Trophoblast cell (in vitro differentiated cells and primary cell): ENCODE data around the gene KY.
"Not testable (repeated sequence)": the region's sequence is repeated elsewhere in the genome, so short reads cannot be mapped to it uniquely, and the experiment has no call there.

Experiments
- DNase-seq, 2 donors: peaks; one replicate each; pipeline ENCODE4 v3.0.0-alpha.2; 2016
- H2AFZ ChIP-seq: 2 replicates; pipeline ENCODE4 v1.6.1; 2013; ENCODE audit warnings: low read length, moderate library complexity, mild to moderate bottlenecking; ENCODE audit not compliant: insufficient read depth, poor library complexity
- H2AK5ac ChIP-seq: 2 replicates; pipeline ENCODE4 v1.6.1; 2013; ENCODE audit warnings: mild to moderate bottlenecking, low read length
- H2BK120ac ChIP-seq: 2 replicates; pipeline ENCODE4 v1.6.1; 2013; ENCODE audit warnings: low read length, mild to moderate bottlenecking, moderate library complexity; ENCODE audit not compliant: insufficient read depth, poor library complexity
- H2BK12ac ChIP-seq: 2 replicates; pipeline ENCODE4 v1.6.1; 2013; ENCODE audit warnings: mild to moderate bottlenecking, low read length, moderate library complexity
- H2BK5ac ChIP-seq: 2 replicates; pipeline ENCODE4 v1.6.1; 2013; ENCODE audit warnings: low read length, low read depth, moderate library complexity, mild to moderate bottlenecking; ENCODE audit not compliant: poor library complexity
- H3K14ac ChIP-seq: 2 replicates; pipeline ENCODE4 v1.6.1; 2013; ENCODE audit warnings: mild to moderate bottlenecking, low read length
- H3K18ac ChIP-seq: 2 replicates; pipeline ENCODE4 v1.6.1; 2013; ENCODE audit warnings: mild to moderate bottlenecking, low read length
- H3K23ac ChIP-seq: 2 replicates; pipeline ENCODE4 v1.6.1; 2013; ENCODE audit warnings: low read length
- H3K27ac ChIP-seq: 2 replicates; pipeline ENCODE4 v1.5.1; 2013; ENCODE audit warnings: low read depth, mild to moderate bottlenecking, inconsistent platforms, low read length, moderate library complexity
- H3K27me3 ChIP-seq: 2 replicates; pipeline ENCODE4 v1.6.1; 2013; ENCODE audit warnings: inconsistent platforms, mild to moderate bottlenecking, low read length, moderate library complexity; ENCODE audit not compliant: insufficient read depth
- H3K36me3 ChIP-seq, 2 experiments: 1 replicate in 1 of 2; 2 replicates in 1 of 2; pipeline ENCODE4 v1.6.1; 2013; ENCODE audit warnings: low read length in 2 of 2, mild to moderate bottlenecking in 2 of 2, moderate library complexity in 1 of 2; ENCODE audit not compliant: insufficient read depth in 2 of 2, control insufficient read depth in 1 of 2
- H3K4ac ChIP-seq: 2 replicates; pipeline ENCODE4 v1.6.1; 2013; ENCODE audit warnings: low read depth, mild to moderate bottlenecking, low read length, moderate library complexity
- H3K4me1 ChIP-seq, 2 experiments: 1 replicate in 1 of 2; 2 replicates in 1 of 2; pipeline ENCODE4 v1.6.1; 2013; ENCODE audit warnings: low read length in 2 of 2, mild to moderate bottlenecking in 2 of 2, moderate library complexity in 1 of 2; ENCODE audit not compliant: insufficient read depth in 2 of 2, control insufficient read depth in 1 of 2
- H3K4me2 ChIP-seq: 2 replicates; pipeline ENCODE4 v1.6.1; 2013; ENCODE audit warnings: inconsistent platforms, mild to moderate bottlenecking, low read length, moderate library complexity
- H3K4me3 ChIP-seq: 2 replicates; pipeline ENCODE4 v1.5.1; 2013; ENCODE audit warnings: mild to moderate bottlenecking, low read depth, low read length, inconsistent platforms
- H3K79me1 ChIP-seq: one replicate; pipeline ENCODE4 v1.6.1; 2013; ENCODE audit warnings: low read length
- H3K79me2 ChIP-seq: 2 replicates; pipeline ENCODE4 v1.6.1; 2013; ENCODE audit warnings: low read length, mild to moderate bottlenecking; ENCODE audit not compliant: control insufficient read depth, insufficient read depth, poor library complexity
- H3K9ac ChIP-seq: 2 replicates; pipeline ENCODE4 v1.6.1; 2013; ENCODE audit warnings: mild to moderate bottlenecking, low read length
- H3K9me3 ChIP-seq: 2 replicates; pipeline ENCODE4 v1.6.1; 2013; ENCODE audit warnings: low read depth, mild to moderate bottlenecking, control low read depth, inconsistent platforms, low read length; ENCODE audit not compliant: insufficient read depth
- H4K12ac ChIP-seq: 2 replicates; pipeline ENCODE4 v1.6.1; 2013; ENCODE audit warnings: low read depth, mild to moderate bottlenecking, low read length, moderate library complexity
- H4K8ac ChIP-seq: 2 replicates; pipeline ENCODE4 v1.6.1; 2013; ENCODE audit warnings: low read depth, mild to moderate bottlenecking, low read length, moderate library complexity
- H4K91ac ChIP-seq: one replicate; pipeline ENCODE4 v1.6.1; 2013; ENCODE audit warnings: low read depth, mild to moderate bottlenecking, low read length, moderate library complexity
- WGBS: extraction: QIAGEN DNeasy Blood & Tissue Kit; methylation state at CpG from one replicate; pipeline ENCODE4 v1.1.7; 2013; ENCODE audit warnings: missing lambda C conversion rate; ENCODE audit not compliant: insufficient read length, insufficient coverage; ENCODE audit errors: extremely low coverage; 5-methylcytosine and 5-hydroxymethylcytosine counted together

Gene KY

GRCh38 chr3:134598763-134599545 lies 51.9 kb downstream of the KY start:
- DNase-seq: no peak
- H3K4me3 ChIP-seq: no peak overlapping the region
- H3K27me3 ChIP-seq: no peaks in the 10 kb centered on the region
- H3K4ac ChIP-seq: no peak overlapping the region
- H4K8ac ChIP-seq: no peak overlapping the region
- H3K79me1 ChIP-seq: peaks cover 7% of the 10 kb centered on the region
- H3K23ac ChIP-seq: no peak overlapping the region
- H3K27ac ChIP-seq: no peak overlapping the region
- H2BK12ac ChIP-seq: no peak overlapping the region
- H3K18ac ChIP-seq: no peak overlapping the region
- no CpG with 5 or more reads among the region's 10 CpGs for WGBS
- no peak overlapping the region for H4K91ac ChIP-seq
- no peaks in the 10 kb centered on the region for H3K79me2 ChIP-seq
- no peak overlapping the region for H4K12ac ChIP-seq
- H3K4me1 ChIP-seq: peaks cover 14% of the 10 kb centered on the region in 2 experiments
- no peak overlapping the region for H2AFZ ChIP-seq
- no peak overlapping the region for H2AK5ac ChIP-seq
- no peak overlapping the region for H3K4me2 ChIP-seq
- H2BK120ac ChIP-seq: no peak overlapping the region
- peaks cover 3% of the 10 kb centered on the region for H3K9me3 ChIP-seq
- no peak overlapping the region for H3K9ac ChIP-seq
- H2BK5ac ChIP-seq: no peak overlapping the region
- no peak overlapping the region for H3K14ac ChIP-seq
- no peaks in the 10 kb centered on the region for H3K36me3 ChIP-seq

DNA sequence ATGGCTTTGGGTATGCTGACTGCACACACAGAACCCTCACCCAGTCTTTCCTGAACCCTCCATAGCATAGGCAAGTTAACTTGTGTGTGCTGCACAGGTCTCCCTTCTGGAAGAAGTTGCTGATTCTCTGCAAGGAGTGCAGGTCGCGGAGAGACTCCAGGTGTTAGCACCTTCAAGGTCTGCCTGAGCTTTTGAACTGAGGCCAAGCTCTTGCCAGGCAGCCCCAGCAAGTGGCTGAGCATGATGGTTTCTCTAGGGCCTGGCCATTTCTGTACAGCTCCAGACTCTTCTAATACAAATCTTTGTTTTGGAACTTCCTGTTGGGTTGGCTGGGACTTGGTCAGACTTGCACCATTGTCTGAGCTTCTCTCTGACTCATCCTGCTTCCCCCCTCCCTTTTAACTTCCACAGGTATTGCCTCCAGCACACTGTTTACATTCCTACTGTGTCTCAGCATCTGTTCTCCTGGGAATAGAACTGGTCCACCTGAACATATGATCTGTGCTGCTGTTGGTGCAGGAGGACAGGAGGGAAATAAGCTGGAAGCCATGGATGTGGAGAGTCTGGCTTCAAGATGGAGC lies 53.3 kb downstream of the KY start:
- no peak overlapping the region for H2BK12ac ChIP-seq
- peak overlapping the region; percentile 5 for H4K8ac ChIP-seq
- no peak overlapping the region for H3K23ac ChIP-seq
- no CpG with 5 or more reads among the region's 2 CpGs for WGBS
- H2BK120ac ChIP-seq: peak overlapping the region; percentile 69
- peak; percentile 66 to 81 for DNase-seq
- H3K9me3 ChIP-seq: peaks cover 3% of the 10 kb centered on the region
- peak overlapping the region; percentile 8 for H2BK5ac ChIP-seq
- H3K79me2 ChIP-seq: no peaks in the 10 kb centered on the region
- no peak overlapping the region for H2AFZ ChIP-seq
- peaks cover 11 to 14% of the 10 kb centered on the region in 2 experiments for H3K4me1 ChIP-seq
- no peak overlapping the region for H3K4ac ChIP-seq
- no peak overlapping the region for H3K4me3 ChIP-seq
- peak overlapping the region; percentile 77 for H3K27ac ChIP-seq
- H3K18ac ChIP-seq: peak overlapping the region; percentile 6
- H3K27me3 ChIP-seq: no peaks in the 10 kb centered on the region
- H3K79me1 ChIP-seq: peaks cover 7% of the 10 kb centered on the region
- no peak overlapping the region for H3K9ac ChIP-seq
- H3K4me2 ChIP-seq: no peak overlapping the region
- H3K14ac ChIP-seq: peak overlapping the region; percentile 14
- no peak overlapping the region for H4K12ac ChIP-seq
- H4K91ac ChIP-seq: peak overlapping the region; percentile 82
- no peak overlapping the region for H2AK5ac ChIP-seq
- no peaks in the 10 kb centered on the region for H3K36me3 ChIP-seq

GRCh38 chr3:134594986-134595385 lies 55.8 kb downstream of the KY start:
- no CpG with 5 or more reads among the region's 3 CpGs for WGBS
- H3K4me3 ChIP-seq, H3K14ac ChIP-seq, H3K27me3 ChIP-seq, H3K9ac ChIP-seq, H2BK12ac ChIP-seq, H2AFZ ChIP-seq, H2BK120ac ChIP-seq, H3K79me1 ChIP-seq, H3K9me3 ChIP-seq, H3K4ac ChIP-seq, H2BK5ac ChIP-seq, H4K8ac ChIP-seq, H3K36me3 ChIP-seq, H4K91ac ChIP-seq, H3K79me2 ChIP-seq, H3K18ac ChIP-seq, H4K12ac ChIP-seq, H3K27ac ChIP-seq, H3K4me2 ChIP-seq, H2AK5ac ChIP-seq, H3K23ac ChIP-seq, H3K4me1 ChIP-seq, DNase-seq: not testable (repeated sequence)

GRCh38 chr3:134594331-134594741 lies 56.5 kb downstream of the KY start:
- no CpG with 5 or more reads among the region's 8 CpGs for WGBS
- no peak overlapping the region for H2BK5ac ChIP-seq

More at GRCh38 chr3:134594331-134594741, 56.5 kb downstream of the KY start:
- H2AK5ac ChIP-seq: no peak overlapping the region
- H4K91ac ChIP-seq: no peak overlapping the region
- peaks cover 8 to 10% of the 10 kb centered on the region in 2 experiments for H3K4me1 ChIP-seq
- H3K18ac ChIP-seq: no peak overlapping the region
- no peak overlapping the region for H2BK120ac ChIP-seq
- H3K4me3 ChIP-seq: no peak overlapping the region
- no peak overlapping the region for H3K23ac ChIP-seq
- no peaks in the 10 kb centered on the region for H3K79me2 ChIP-seq
- H3K4ac ChIP-seq: no peak overlapping the region
- no peak overlapping the region for H3K4me2 ChIP-seq
- H3K27me3 ChIP-seq: no peaks in the 10 kb centered on the region
- H3K36me3 ChIP-seq: no peaks in the 10 kb centered on the region
- H4K12ac ChIP-seq: no peak overlapping the region
- no peak for DNase-seq
- no peak overlapping the region for H3K27ac ChIP-seq
- H3K14ac ChIP-seq: no peak overlapping the region
- H3K79me1 ChIP-seq: peaks cover 7% of the 10 kb centered on the region
- H3K9ac ChIP-seq: no peak overlapping the region
- no peak overlapping the region for H2AFZ ChIP-seq
- no peak overlapping the region for H2BK12ac ChIP-seq
- no peak overlapping the region for H4K8ac ChIP-seq
- H3K9me3 ChIP-seq: peaks cover 3% of the 10 kb centered on the region
